GM21390 (cell line): ENCODE measurements around the gene MAPK12.
"Not testable (repeated sequence)": the region's sequence is repeated elsewhere in the genome, so short reads cannot be mapped to it uniquely, and the experiment has no call there.

Source experiments
- ATAC-seq: cut with Tn5 transposase; IDR thresholded peaks from one replicate; pipeline ENCODE4 v1.9.1; 2021; ENCODE audit not compliant: unreplicated experiment

The MAPK12 gene

DNA sequence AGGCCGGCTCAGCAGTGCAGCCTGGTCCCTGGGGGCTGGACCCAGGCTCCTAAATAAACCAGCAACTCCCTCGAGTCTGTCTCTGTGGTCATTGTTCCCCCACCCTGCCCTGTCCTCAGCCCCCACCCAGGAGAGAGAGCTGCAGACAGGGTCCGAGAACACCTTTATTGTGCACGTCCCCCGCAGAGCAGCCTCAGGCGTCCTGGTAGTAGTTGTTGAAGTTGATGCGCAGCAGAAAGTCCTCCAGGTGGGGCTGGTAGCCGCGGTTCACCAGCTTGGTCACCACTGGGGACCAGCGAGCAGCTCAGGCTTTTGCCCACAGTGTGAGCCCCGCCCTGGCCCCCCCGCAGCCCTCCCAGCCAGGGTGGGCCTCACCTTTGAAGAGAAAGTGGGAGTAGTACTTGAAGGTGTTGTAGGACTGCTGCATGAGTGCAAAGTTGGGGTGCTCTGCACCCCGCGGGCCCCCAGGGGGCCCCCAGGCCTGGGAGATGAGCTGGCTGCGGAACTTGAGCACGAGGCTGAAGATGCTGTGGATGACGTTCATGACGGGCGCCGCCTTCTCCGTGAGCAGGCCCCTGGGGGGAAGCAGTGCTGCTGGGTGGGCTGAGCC is 43.8 kb downstream of the MAPK12 start:
- ATAC-seq, result no peak

DNA sequence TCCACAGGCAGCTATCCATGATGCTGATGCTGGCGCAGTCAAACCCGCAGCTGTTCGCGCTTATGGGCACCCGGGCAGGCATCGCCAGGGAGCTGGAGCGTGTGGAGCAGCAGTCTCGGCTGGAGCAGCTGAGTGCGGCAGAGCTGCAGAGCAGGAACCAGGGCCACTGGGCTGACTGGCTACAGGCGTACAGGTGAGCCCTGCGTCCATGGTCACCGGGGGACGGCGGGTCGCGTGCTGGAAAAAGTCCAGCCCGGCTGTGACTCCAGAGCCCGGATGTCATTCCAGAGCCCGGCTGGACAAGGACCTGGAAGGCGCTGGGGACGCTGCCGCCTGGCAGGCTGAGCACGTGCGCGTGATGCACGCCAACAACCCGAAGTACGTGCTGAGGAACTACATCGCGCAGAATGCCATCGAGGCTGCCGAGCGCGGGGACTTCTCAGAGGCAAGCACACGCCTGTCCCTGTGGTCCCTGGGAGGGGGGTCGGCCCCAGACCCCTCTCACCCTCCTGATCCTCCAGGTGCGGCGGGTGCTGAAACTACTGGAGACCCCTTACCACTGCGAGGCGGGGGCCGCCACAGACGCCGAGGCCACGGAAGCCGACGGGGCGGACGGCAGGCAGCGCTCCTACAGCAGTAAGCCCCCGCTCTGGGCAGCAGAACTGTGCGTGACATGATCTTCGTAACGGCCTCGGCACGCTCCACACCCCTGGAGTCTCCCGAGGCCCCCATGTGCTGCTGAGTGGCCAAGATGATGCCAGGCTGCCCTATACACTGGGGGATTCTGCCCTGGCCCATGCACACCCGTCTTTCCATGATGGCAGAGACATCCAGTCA is 44.6 kb downstream of the MAPK12 start:
- no peak for ATAC-seq

DNA sequence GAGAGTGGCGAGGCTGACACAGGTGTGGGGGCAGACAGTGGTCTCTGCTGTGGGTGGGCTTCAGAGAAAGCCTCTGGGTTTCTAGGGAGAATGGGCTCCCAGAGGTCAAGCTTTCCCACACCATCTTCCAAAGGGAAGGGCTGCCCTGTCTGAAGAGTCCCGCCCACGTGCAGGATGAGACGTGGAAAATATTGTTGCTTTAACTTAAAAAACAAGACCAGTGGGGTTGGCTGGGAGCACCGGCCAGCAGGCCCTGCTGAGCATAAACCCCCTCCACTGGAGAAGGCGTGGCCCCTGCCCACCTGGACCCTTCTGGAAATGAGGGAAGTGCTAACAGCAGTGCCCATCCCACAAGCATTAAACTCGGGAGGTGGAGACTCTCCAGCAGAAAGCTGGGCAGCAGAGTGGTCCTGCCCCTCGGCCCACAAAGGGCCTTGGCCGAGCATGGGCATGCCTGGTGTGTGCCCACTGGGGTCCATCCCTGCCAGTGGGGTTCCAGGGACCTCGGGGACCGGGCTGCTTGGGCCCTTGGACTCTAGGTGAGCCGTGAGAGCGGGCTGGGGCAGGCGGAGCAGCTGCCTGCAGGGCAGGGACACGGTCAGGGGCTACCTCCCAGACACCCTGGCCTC is 45.3 kb downstream of the MAPK12 start:
- no peak for ATAC-seq

DNA sequence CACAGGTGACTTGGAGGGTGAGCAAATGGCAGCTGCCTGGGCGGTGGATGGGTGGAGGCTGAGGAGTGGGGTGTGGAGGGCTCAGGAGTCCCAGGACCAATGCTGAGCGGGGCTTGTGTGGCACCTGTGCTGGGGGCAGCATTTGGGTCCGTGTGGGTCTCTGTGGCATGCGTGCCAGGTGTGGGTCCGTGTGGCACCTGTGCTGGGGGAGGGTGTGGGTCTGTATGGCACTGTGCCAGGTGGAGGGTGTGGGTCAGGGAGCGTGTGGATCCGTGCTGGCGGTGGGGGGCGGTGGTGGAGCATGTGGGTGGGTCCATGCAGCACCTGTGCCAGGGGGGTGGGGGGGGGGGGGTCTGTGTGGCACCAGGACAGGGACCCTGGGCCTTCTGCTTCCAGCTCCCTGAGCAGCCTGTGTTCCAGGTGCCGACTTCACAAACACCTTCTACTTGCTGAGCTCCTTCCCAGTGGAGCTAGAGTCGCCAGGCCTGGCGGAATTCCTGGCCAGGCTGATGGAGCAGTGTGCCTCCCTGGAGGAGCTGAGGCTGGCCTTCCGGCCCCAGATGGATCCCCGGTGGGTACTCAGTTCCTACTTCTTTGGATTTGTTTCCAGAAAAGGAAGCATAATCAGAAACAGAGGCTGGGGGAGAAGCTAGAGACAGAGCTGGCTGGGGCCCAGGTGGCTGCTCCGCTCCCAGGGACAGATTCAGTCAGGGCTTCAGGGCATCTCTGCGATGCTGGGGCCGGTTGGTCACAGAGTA is 46.0 kb downstream of the MAPK12 start:
- ATAC-seq, result no peak

DNA sequence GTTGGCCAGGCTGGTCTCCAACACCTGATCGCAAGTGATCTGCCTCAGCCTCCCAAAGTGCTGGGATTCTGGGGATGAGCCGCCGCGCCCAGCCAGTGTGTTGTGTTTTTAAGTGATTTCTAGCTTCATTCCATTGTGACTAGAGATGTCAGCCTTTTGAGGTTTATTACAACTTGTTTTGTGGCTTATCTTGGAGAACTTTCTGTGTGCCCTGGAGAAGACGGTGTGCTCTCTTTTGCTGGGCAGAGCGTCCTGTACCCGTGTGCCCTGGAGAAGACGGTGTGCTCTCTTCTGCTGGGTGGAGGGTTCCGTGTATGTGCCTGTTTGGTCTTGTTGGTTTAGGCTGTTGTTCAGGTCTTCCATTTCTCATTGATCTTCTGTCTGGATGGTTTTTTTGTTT is 48.2 kb downstream of the MAPK12 start:
- ATAC-seq, result no peak

DNA sequence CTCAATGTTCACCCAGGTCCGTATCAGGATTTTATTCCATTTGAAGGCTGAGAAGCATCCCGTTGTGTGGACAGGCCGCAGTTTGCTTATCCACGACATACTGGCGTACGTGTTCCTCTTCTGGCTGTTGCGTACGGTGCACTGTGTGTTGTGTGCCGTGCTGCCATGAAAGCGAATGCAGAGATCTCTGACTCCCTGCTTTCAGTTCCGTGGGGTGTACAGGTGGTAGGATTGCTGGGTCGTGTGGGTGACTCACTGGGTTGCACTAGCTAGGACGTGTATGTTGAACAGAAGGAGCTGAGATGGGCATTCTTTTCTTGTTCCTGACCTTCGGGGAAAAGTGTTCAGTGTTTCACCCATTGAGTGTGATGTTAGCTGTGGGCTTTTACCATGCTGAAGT is 50.3 kb downstream of the MAPK12 start:
- ATAC-seq, result no peak

DNA sequence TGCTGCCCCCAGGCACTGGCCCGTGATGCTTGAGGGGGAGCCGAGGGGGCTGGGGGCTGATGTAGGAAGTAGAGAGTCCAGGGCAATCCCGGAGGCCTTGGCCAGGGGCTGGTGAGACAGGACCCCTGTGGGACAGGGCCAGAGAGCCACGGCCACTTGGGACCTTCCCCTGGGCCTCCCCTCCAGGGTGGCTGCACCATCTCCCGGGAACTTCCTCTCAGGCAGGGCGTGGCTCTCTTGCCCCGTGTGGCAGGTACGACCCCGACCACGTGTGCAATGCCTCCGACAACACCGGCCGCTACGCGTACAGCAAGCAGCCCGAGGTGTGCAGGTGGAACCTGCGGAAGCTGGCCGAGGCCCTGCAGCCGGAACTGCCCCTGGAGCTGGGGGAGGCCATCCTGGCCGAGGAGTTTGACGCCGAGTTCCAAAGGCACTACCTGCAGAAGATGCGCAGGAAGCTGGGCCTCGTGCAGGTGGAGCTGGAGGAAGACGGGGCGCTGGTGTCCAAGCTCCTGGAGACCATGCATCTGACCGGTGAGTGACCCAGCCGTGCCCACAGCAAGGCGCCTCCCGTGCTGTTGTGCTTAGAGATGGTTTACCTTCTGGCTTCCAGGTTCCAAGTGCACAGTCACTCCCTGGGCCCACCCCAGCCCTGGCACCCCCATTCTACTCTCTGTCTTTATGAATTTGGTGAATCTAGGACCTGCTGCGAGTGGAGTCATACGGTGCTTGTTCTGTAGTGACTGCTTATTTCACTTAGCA is 50.9 kb downstream of the MAPK12 start:
- ATAC-seq, result no peak

DNA sequence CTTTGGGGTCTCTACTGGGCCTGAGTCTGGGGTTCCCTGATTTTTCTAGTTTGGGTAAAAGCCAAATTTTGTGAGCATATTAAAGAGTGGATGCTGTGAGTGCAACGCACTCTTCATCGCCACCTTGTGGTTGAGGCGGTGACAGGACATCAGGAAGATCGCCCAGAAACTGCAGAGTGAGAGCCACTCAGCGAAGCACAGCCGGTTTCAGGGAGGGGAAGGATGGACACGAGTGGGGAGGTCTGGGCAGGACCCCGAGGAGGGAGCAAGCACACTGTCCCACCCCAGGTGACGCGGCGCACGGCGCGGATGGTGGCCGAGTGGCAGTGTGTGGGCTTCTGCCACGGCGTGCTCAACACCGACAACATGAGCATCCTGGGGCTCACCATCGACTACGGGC is 51.6 kb downstream of the MAPK12 start:
- no peak for ATAC-seq

DNA sequence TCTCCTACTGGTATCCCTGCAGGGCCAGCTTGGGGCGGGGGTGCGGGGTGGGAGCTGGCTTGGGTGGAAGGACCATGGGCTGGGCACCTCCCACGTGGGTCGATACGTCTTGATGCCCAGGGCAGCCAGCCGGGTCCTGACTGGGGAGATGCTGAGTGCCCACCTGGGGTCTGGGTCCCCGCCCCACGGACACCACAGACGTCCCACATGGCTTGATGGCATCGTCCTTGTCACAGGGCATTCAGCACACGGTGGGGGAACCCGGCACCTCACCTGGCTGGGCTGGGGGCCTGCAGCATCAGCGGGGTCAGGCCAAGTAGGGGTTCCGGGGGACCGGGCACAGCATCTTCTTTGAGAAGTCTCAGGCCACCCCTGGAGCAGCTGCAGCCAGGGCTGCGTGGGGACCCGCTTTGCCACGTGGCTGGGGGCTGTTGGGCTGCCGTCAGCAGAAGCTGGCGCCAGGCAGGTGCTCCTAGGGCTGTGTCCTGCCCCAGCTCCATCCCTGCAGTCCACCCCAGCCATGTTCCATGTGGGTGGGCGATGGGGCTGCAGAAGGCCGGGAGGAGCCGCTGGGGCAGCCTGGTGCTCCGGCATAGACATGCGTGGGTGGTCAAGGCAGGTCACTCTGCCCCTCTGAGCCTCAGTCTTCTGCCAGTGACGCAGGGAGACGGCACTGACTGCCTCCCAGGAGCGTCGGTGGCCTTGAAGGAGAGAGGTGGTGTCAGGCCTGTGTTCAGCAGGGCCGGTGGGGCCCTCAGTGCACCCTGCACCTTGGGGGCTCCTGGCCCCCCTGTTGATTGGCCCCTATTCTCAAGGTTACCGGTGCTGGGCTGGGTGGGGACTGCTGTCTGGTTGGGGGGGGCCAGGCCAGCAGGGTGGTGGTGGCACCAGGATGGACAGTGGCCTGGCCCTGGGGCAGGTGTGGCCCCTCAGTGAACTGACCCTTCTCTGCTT is 52.3 kb downstream of the MAPK12 start:
- ATAC-seq, result no peak

DNA sequence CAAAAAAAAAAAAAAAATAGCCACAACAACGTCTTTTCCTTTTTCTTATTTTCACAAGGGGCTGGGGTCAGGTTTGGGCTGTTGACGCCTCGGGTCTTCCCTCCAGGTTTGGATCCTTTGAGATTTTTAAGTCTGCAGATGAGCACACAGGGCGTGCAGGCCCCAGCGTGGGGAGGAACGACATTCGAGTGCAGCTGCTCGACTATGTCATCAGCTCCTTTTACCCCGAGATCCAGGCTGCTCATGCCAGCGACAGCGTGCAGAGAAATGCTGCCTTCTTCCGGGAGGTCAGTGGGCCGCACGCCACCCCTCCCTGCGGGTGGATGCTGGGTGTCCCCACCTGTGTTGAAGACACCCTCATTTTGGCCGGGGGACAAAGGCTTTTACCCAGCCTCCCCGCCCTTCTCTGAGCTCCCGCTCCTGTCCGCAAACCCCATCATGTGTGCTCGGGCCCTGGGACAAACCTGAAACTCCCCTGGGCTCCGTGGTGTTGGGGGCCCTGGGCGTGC is 53.0 kb downstream of the MAPK12 start:
- no peak for ATAC-seq

DNA sequence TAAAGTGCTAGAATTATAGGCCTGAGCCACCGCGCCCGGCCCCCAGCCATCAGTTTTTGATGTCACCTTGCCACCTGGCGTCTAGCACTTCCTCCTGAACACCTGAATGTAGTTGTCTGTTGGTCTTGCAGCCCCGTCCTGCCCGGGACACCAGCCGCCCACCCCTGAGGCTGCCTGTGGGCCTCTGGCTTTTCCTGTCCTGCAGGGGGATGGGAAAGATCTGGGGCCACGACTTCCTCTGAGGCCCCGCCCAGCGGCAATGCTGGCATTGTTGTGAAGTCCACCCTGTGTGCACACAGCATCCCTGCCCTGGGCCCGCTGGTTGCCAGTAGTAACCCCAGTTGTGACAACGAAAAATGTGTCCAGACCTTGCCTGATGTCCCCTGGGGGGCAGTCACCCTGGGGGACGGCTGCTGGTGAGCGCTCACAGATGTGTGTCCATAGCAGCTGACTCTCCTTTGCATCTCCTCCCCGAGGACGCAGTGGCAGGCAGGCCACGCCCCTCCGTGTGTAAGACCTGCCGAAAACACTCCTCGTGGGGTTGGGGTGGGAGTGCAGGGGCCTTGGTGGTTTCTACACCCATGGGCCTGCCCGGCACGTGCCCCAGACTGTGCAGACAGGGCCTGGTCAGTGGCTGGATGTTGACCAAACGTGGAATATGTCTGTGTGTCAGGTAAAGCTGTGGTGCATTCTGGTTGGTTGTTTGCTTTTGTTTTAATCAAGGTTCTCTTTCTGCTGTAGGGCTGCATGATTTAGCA is 53.9 kb downstream of the MAPK12 start:
- no peak for ATAC-seq

DNA sequence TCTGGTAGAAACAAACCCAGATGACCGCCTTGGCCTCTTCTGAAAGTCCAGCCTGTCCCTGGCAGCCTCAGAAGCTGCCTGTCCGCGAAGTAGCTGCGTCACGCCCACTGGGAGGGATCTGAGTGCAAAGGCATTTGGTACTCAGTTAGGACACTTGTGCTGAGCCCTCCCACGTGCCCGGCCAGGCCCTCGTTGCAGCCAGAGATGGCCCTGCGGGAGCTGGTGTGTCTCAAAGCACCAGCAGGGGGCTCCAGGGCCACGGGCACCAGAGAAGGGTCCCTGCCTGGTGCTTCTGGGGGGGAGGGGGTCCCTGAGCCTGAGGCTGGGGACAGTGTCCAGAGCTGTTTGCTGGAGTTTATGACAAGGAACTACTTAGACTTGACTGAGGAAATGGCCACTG is 54.9 kb downstream of the MAPK12 start:
- ATAC-seq, result no peak

DNA sequence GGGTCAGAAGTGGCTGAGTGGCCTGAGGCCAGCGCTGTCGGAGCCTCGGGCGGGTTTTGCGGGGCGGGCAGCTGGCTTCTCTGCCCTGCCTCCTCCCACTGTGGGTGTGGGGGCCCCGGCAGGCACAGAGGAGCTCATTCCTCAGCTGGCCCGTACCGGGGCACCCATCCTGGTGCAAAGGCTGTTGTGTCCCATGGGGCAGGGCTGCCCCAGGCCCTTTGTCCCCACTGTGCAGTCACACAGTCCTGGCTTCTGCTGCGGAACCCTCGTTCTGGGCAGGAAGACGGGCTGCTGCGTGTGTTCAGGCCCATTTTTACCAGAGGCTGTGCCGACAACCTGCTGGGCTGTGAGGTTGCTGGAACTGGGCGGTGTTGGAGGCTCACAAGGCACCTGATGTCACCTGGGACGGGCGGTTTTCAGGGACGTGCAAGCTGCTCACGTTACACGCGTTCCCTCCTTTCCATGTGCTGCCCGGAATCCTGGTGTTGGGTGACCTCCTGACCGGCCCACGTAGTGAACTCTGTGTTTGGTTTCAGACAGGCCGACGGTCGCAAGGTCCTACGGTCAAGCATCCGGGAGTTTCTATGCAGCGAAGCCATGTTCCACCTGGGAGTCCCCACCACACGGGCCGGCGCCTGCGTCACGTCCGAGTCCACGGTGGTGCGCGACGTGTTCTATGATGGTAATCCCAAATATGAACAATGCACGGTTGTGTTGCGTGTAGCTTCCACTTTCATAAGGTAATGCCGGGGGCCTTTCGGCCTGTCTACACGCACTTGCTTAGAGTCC is 55.5 kb downstream of the MAPK12 start:
- no peak for ATAC-seq

DNA sequence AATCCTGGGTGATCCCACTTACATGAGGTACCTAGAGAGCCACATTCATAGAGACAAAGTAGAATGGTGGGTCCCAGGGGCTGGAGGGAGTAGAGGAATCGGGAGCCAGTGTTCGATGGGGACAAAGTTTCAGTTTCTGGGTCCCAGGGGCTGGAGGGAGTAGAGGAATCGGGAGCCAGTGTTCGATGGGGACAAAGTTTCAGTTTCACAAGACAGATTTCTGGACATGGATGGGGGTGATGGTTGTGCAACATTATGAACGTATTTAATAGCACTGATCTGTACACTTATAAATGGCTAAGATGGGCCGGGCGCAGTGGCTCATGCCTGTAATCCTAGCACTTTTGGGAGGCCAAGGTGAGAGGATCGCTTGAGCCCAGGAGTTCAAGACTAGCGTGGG is 56.5 kb downstream of the MAPK12 start:
- ATAC-seq, result not testable (repeated sequence)

DNA sequence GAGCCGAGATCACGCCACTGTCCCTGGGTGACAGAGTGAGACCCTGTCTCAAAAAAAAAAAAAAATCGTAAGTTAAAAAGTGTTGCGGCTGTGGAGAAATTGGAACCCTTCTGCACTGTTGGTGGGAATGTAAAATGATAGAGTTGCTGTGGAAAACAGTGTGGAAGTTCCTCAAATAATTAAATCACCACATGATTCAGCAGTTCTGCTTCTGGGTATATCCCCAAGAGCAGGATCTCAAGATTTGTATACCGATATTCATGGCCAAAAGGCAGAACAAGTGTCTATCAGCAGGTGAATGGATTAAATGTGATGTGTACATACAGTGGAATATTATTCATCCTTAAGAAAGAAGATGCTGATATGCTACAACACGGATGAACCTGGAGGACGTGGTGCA is 56.9 kb downstream of the MAPK12 start:
- ATAC-seq, result no peak

DNA sequence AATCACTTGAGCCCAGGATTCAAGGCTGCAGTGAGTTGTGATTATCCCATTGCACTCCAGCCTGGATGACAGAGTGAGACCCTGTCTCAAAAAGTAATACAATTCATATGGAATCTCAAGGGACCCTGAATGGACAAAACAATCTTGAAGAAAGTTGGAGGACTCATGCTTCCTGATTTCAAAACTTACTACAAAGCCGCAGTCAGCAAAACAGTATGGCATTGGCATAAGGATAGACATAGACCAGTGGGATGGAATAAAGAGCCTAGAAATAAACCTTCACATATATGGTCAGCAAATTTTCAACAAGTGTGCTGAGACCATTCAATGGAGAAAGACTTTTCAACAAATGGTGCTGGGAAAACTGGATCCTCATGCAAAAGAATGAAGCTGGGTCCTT is 58.2 kb downstream of the MAPK12 start:
- ATAC-seq, result no peak
